GF-D8 (cell line): ENCODE data around the gene SCAI.
A peak's percentile ranks its signal among the peaks of the same experiment; 100 is the strongest.
"Not testable (repeated sequence)": the region's sequence is repeated elsewhere in the genome, so short reads cannot be mapped to it uniquely, and the experiment has no call there.

Experiments
- DNase-seq: peaks from one replicate; lab custom pipeline; 2025; lab: John Stamatoyannopoulos, UW

The SCAI gene

GRCh38 chr9:125106285-125106893 is 36.9 kb downstream of the SCAI start:
- no peak for DNase-seq

GRCh38 chr9:125103770-125104460 is 39.4 kb downstream of the SCAI start:
- DNase-seq, result no peak

GRCh38 chr9:125103021-125103420 is 40.3 kb downstream of the SCAI start:
- DNase-seq, result no peak

DNA sequence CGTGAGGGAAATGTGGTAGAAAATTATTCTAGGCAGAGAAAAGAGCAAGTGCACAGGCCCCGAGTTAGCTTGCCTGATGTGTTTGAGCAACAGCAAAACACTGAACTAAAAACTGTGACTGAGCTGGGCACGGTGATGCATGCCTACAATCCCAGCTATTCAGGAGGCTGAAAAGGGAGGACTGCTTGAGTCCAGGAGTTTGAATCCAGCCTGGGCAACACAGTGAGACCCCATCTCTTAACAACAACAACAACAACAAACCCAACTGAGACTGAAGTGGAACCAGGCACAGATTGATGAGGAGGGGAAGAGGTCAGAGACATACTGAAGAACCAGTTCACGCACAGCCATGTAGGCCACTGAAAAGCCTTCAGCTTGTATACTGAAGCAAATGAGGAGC is 42.5 kb downstream of the SCAI start:
- no peak for DNase-seq

DNA sequence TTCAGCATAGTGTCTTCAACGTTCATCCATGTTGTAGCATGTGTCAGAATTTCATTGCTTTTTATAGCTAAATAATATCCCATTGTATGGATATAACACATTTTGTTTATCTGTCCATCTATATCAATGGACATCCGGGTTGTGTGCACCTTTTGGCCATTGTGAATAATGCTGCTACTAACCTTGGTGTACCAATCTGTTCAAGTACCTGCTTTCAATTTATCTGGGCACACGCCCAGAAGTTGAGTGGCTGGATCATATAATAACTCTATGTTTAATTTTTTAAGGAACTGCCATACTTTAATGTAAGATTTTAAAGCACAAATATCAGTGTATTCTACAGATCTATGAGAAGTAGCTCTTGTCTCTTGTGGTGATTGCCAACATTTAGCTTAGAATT is 43.5 kb downstream of the SCAI start:
- DNase-seq, result no peak

DNA sequence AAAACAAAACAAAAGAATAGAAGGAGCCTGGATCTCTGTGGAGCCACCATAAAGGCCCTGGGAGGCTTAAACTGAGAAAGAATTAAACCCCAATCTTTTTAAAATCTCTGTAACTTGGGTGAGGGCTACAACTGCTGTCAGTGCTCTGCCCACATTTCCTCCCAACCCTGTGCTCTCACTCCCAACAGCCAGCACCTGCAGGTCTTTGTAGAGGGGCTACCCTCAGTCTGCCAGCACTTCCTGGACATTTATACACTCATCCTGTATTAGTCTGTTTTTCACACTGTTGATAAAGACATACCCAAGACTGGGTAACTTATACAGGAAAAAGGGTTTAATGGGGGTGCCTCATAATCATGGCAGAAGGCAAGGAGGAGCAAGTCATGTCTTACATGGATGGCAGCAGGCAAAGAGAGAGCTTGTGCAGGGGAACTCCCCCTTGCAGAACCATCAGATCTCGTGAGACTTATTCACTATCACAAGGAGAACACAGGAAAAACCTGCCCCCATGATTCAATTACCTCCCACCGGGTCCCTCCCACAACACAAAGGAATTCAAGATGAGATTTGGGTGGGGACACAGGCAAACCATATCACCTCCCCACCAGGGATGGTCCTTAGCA is 47.4 kb downstream of the SCAI start:
- no peak for DNase-seq

- no peak for DNase-seq
Measured at GRCh38 chr9:125091121-125091520, 52.2 kb downstream of the SCAI start.

DNA sequence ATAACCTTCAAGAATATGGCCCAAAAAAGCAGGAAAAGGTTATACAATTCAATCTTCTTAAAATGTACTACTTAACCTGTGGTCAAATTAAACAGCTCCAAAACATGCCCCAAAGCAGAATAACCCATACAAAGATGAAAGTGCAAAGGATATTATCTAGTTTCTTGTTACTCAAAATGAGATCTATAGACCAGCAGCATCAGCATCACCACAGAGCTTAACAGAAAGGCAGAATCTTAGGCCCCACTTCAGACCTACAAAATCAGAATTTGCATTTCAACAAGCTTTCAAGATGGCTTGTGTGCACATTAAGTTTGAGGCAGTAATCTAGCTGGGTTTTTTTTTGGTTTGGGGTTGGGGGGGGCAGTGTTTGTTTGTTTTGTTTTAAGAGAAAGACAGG is 54.0 kb downstream of the SCAI start:
- DNase-seq, result no peak

DNA sequence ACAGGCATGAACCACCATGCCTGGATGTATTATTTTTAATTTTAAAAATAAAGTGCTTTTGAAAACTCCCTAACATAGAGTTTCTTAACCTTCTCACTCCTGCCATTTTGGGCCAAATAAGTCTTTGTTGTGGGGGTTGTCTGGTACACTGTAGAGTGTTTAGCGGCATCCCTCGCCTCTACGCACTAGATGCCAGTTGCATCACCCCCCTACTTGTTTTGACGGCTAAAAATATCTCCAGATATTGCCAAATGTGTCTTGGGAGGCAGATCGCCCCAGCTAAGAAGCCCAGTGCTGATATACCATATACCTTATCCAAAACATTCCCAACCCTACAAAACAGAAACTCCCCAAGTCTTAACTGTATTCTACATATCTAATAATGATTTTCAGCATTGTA is 54.6 kb downstream of the SCAI start:
- DNase-seq, result no peak

DNA sequence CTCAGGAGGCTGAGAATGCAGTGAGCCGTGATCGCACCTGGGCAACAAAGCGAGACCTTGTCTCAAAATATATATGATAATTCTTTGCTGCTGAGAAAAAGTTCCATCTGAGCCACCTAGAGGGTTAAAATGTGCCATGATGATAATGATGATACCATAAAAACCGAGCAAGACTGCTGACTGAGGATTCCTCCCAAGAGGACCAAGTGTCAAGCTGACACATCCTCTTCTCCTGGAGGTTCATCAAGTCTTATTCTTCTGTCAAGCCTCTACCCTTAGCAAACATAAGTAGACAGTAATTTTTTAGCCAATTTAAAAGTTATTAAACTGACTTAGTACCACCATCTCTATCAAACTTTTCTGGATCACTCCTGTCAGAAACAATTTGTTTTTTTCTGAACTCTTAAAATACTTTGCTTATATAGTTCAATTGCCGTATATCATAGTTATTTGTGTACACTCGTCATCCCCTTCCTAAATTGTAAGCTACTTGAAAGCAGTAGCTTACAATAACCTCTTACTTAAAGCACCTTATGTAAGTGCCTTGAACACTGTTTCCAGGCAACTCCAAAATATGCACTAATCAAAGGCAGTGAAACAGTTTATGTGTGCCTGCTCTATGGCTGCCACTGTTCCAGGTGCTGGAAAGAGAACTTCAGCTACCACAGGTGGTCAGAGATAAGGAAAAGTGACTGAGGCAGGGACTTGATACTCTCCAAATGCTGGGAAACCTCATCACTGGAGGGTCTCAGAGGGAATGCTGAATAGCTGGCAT is 57.4 kb downstream of the SCAI start:
- no peak for DNase-seq

DNA sequence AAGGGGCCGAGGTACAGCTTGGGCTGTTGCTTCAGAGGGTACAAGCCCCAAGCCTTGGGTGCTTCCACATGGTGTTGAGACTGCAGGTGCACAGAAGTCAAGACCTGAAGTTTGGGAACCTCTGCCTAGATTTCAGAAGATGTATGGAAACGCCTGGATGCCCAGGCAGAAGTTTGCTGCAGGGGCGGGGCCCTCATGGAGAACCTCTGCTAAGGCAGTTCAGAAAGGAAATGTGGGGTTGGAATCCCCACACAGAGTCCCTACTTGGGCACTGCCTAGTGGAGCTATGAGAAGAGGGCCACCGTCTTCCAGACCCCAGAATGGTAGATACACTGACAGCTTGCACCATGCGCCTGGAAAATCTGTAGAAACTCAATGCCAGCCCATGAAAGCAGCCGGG is 61.1 kb downstream of the SCAI start:
- not testable (repeated sequence) for DNase-seq

- not testable (repeated sequence) for DNase-seq
Measured at GRCh38 chr9:125080797-125081196, 62.5 kb downstream of the SCAI start.

DNA sequence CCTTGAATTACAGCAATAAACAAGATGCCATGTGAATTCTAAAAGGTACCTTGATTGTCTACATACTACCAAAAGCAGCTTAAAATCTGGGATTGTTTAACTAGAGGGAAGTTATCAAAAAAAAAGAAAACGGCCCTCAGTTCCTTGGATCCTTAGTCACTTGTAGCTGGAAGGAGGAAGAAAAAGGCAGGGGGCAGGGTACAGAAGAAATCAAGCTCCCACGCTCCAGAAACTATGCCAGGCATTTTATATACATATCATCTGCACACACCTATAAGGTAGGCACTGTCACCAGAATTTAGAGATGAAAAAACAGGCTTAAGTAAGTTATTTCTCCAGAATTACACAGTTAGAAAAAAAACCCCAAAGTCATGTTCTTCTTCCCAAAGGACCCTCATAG is 63.4 kb downstream of the SCAI start:
- no peak for DNase-seq

- no peak for DNase-seq
Measured at GRCh38 chr9:125075997-125076396, 67.3 kb downstream of the SCAI start.

DNA sequence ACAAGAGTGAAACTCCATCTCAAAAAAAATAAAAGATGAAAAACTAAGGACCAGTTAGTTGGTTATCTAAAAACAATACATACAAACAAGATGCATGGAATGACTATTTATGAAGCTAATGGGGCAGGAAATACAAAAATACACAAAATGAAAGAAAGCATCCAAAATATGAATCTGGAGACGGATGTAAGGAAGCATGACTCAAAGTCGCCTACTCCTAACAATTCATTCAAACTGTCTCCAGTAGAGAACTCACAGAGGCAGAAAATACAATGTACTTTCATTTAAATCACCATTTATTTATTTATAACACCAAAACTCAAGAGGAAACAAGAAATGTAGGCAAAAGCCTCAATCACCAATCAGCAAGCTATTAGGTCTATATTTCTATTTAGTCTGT is 68.4 kb downstream of the SCAI start:
- no peak for DNase-seq

GRCh38 chr9:125066839-125067619 is 76.3 kb downstream of the SCAI start:
- DNase-seq, result peak; percentile 52

DNA sequence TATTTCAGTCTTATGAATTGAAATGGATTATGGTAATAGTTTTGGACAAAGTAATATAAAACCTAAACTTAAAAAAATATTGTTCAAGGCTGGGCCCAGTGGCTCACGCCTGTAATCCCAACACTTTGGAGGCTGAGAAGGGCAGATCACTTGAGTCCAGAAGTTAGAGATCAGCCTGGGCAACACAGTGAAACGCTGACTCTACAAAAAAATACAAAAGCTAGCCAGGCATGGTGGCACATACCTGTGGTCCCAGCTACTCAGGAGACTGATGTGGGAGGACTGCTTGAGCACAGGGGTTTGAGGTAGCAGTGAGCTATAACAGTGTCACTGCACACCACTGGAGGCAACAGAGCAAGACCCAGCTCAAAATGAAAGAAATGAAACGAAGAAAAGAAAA is 81.9 kb downstream of the SCAI start:
- no peak for DNase-seq

DNA sequence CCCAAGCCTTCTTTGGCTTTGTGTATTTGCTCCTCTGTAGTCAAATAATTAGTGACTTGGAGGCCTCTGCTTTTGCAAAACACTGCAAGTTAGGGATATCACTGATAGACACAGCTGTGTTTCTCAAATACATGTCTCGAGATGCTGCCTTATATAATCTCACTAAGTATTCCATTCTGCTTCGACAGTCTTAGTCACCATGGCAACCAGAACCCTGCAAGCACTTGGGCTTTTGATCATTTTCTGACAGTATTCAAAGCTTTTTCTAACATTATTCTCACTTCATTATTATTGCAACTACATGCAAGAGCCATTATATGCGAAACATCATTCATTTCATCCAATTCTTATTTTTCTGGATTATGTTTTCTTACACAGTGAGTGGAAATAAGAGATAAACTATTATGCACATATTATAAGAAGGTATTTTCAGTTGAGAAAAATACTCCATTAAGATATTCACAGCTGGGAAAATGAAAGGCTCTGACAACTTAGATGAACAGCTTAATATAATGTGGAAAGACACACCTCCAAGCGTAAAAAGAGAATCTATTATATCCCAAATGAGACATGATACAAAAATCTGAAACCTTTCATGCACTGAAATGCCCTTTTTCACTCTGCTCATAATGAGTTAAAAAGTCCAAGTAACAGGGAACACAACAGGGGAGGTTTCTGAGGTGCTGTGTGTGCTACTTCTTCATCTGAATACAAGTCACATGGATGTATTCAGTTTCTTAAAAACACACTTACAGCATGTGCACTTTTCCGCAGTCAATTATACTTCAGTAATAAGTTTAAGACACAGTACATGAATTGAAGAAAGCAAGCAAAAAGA is 93.9 kb downstream of the SCAI start:
- DNase-seq, result no peak

- no peak for DNase-seq
Measured at GRCh38 chr9:125043631-125044030, 99.7 kb downstream of the SCAI start.

GRCh38 chr9:125043148-125043547 is 100.2 kb downstream of the SCAI start:
- DNase-seq, result no peak

DNA sequence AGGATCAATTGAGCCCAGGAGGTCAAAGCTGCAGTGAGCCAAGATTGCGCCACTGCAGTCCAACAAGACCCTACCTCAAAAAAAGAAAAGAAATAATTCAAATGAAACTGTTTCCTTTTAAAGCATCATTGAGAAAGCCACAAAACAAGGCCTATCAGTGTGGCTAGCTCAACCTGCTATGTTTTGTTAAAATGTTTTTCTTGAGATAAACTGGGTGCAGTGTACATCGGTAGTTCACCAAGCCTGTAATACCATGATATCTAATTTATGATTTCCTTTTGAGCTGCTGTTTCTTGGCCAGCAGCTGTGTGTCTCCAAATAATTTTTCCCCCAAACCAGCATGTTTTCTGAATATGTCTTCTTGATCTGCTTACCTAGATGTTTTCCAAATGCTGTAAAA is 105.2 kb downstream of the SCAI start:
- DNase-seq, result no peak
